Right atrium auricular region (tissue), 2 donors: Measurements from ENCODE around the gene PAXX. TPM values are rescaled to one million over a fixed set of nuclear protein-coding genes. Genes with fewer than 3 reads are reported as not detected.

Experiments
- DNase-seq: peaks from one replicate; pipeline ENCODE4 v3.0.0-alpha.2; 2019; ENCODE audit warnings: low spot score
- H3K27ac ChIP-seq, 2 donors: fragments of 200-600 bp; sonication (generic); 1 replicate in 1 of 2; 2 replicates in 1 of 2; pipeline ENCODE4 v1.5.1; 2016 to 2019
- H3K27me3 ChIP-seq, 2 donors: fragments of 200-600 bp; sonication (generic); one replicate each; pipeline versions ENCODE4 v1.5.1 to v1.6.0; 2017 to 2019
- H3K36me3 ChIP-seq: fragments of 200-600 bp; sonication (generic); one replicate; pipeline ENCODE4 v1.5.1; 2016
- H3K4me1 ChIP-seq, 2 donors: fragments of 200-600 bp; sonication (generic); one replicate each; pipeline versions ENCODE4 v1.5.1 to v1.6.0; 2017 to 2019
- H3K4me3 ChIP-seq, 2 donors: fragments of 200-600 bp; sonication (generic); 1 replicate in 1 of 2; 2 replicates in 1 of 2; pipeline ENCODE4 v1.5.1; 2017 to 2019; ENCODE audit warnings: mild to moderate bottlenecking in 1 of 2, moderate library complexity in 1 of 2
- H3K9me3 ChIP-seq, 2 donors: fragments of 200-600 bp; sonication (generic); one replicate each; pipeline ENCODE4 v1.5.1; 2019
- total RNA-seq, 2 donors: library from RNA; depleted of rRNA; stranded (reverse); fragments of >200 nt; gene quantifications; one replicate each; pipeline ENCODE4 v1.1.0, GENCODE V29; 2016
- TF ChIP-seq, protein P1 (sequence below), 2 donors: fragments of 200-600 bp; sonication (generic); IDR thresholded peaks; one replicate each; pipeline ENCODE4 v1.5.1; 2019; ENCODE audit warnings: antibody characterized with exemption in 2 of 2

Gene PAXX
- total RNA-seq, 2 donors from 2014 or later, result 27.4 to 37.5 TPM

DNA sequence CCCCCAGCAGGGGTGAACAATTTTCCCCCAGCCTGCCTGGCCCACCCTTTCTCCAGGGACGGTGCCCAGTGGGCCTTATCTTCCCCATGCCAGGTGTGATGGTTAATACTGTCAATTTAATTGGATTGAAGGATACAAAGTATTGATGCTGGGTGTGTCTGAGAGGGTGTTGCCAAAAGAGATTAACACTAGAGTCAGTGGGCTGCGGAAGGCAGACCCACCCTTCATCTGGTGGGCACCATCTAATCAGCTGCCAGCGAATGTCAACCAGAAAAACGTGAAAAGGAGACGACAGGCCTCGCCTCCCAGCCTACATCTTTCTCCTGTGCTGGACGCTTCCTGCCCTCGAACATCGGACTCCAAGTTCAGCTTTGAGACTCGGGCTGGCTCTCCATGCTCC, 45.3 kb downstream of the PAXX start:
- DNase-seq, result no peak
- no peak overlapping the region for H3K4me3 ChIP-seq
- H3K36me3 ChIP-seq, result peaks cover 23% of the 10 kb centered on the region
- no peaks in the 10 kb centered on the region for H3K9me3 ChIP-seq
- TF ChIP-seq, protein P1, sequence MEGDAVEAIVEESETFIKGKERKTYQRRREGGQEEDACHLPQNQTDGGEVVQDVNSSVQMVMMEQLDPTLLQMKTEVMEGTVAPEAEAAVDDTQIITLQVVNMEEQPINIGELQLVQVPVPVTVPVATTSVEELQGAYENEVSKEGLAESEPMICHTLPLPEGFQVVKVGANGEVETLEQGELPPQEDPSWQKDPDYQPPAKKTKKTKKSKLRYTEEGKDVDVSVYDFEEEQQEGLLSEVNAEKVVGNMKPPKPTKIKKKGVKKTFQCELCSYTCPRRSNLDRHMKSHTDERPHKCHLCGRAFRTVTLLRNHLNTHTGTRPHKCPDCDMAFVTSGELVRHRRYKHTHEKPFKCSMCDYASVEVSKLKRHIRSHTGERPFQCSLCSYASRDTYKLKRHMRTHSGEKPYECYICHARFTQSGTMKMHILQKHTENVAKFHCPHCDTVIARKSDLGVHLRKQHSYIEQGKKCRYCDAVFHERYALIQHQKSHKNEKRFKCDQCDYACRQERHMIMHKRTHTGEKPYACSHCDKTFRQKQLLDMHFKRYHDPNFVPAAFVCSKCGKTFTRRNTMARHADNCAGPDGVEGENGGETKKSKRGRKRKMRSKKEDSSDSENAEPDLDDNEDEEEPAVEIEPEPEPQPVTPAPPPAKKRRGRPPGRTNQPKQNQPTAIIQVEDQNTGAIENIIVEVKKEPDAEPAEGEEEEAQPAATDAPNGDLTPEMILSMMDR (IDR thresholded peaks at IDR 0.05), result no peak
- no peak overlapping the region for H3K27ac ChIP-seq
- H3K4me1 ChIP-seq, result peaks cover 0 to 23% of the 10 kb centered on the region in 2 donors
- no peaks in the 10 kb centered on the region for H3K27me3 ChIP-seq

DNA sequence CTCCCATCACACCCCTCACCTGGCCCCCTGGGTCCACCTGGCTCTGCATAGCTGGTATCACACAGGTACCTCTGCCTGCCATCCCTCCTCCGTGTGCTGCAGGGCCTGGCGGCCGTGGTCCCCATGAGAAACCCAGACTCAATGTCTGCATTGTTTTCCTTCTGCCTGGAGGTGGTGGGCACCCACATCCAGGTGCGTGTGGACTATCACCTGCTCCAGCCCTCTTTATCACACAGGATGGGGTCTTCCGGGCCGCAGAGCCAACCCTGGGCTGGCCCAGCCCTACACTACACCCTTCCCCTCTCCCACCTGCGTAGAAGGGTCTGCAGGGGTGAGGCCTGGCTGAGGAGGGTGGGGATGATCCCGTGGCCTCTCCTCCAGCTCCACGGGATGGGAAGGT, 46.7 kb downstream of the PAXX start:
- Histone ChIP-seq H3K9me3 (no peaks in the 10 kb centered on the region), H3K27me3 (no peaks in the 10 kb centered on the region), H3K4me1 (peaks cover 0 to 33% of the 10 kb centered on the region in 2 donors), H3K27ac (no peak overlapping the region), H3K36me3 (peaks cover 23% of the 10 kb centered on the region), H3K4me3 (no peak overlapping the region)
- DNase-seq, result no peak
- TF ChIP-seq, protein P1 (IDR thresholded peaks at IDR 0.05), result no peak

DNA sequence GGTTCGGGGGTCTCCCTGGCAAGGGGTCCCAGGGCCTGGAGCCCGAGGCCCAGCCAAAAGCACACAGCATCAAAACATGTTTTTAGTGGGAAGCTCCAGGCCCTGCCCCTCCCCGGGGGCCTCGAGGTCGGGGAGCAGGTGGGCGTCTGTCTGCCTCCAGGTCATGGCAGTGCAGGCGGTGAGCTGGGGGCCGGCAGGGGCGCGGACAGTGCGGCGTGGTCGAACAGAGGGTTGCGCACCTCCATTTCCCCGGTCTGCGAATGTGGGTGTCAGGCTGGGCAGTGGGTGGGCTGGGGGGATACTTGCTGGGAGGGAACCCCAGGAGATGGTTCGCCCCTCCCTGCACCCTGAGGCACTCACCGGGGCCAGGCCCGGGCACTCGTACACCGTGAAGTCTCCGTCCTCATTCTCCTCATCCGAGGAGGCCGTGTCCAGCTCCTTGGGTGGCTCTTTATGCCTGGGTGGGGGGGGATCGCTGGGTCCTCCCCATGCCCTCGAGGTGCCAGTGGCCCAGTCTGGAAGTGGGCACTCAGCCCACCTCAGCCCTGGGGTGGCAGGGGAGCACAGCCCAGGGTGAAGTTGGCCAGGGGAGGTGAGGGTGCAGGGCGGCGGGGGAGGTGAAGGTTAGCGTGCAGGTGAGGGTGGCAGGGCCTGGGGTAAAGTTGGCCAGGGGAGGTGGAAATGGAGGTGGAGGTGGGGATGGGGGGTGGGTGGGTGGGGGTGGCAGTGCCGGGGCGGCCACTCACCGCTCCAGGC, 47.6 kb downstream of the PAXX start:
- Histone ChIP-seq H3K27ac (no peak overlapping the region), H3K9me3 (no peaks in the 10 kb centered on the region), H3K4me3 (no peak overlapping the region), H3K4me1 (peaks cover 0 to 36% of the 10 kb centered on the region in 2 donors), H3K27me3 (no peaks in the 10 kb centered on the region), H3K36me3 (peaks cover 23% of the 10 kb centered on the region)
- TF ChIP-seq, protein P1 (IDR thresholded peaks at IDR 0.05), result no peak
- DNase-seq, result no peak

DNA sequence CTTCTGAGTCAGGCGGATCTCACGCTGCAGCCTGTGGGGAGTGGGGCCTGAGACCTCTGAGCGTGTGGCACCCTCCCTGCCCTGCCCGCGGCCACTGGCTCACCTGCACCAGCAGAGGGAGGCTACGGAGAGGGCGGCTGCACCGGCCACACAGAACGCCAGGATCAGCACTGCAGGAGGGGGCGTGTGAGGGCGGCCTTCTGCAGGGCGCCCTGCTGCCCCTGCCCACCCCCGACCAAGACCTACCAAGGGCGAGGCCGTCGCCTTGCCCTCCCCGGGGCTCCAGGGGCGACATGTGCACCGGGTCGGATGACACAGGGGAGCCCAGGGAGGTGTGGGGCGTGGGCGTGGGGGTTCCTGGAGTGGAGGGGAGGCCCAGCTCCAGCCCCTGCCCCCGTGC, 48.3 kb downstream of the PAXX start:
- TF ChIP-seq, protein P1 (IDR thresholded peaks at IDR 0.05), result no peak
- Histone ChIP-seq H3K4me1 (peaks cover 0 to 36% of the 10 kb centered on the region in 2 donors), H3K36me3 (peaks cover 23% of the 10 kb centered on the region), H3K4me3 (no peak overlapping the region), H3K27ac (no peak overlapping the region), H3K9me3 (no peaks in the 10 kb centered on the region), H3K27me3 (no peaks in the 10 kb centered on the region)
- DNase-seq, result no peak

DNA sequence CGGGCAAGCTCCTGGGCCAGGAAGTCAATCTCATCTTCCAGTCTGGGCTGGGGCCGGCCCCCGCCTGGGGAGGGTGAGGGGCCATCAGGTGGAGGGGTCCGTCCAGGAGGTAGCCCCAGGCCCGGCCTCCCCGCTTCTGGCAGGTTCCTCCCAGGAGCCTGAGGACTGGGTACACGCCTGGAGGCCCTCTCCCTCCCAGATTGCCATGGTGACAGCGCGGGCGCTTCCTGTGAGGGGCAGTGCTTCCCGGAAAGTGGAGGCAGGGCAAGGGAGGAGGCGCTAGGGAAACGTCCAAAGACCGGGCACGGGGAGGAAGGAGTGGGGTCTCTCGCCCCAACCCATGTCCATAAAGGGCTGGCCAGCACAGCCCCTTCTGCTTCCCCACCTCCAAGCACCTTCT, 48.9 kb downstream of the PAXX start:
- Histone ChIP-seq H3K9me3 (no peaks in the 10 kb centered on the region), H3K27ac (no peak overlapping the region), H3K27me3 (no peaks in the 10 kb centered on the region), H3K4me1 (peaks cover 0 to 37% of the 10 kb centered on the region in 2 donors), H3K4me3 (no peak overlapping the region), H3K36me3 (peaks cover 23% of the 10 kb centered on the region)
- DNase-seq, result no peak
- TF ChIP-seq, protein P1 (IDR thresholded peaks at IDR 0.05), result no peak
